ENCODE results near the gene ACRBP. TPM values are rescaled to one million over a fixed set of nuclear protein-coding genes. Genes with fewer than 3 reads are reported as not detected.

Gene ACRBP
- total and polyA plus RNA-seq, 5 donors = 0.50 to 2.1 (median 1.1) TPM

DNA sequence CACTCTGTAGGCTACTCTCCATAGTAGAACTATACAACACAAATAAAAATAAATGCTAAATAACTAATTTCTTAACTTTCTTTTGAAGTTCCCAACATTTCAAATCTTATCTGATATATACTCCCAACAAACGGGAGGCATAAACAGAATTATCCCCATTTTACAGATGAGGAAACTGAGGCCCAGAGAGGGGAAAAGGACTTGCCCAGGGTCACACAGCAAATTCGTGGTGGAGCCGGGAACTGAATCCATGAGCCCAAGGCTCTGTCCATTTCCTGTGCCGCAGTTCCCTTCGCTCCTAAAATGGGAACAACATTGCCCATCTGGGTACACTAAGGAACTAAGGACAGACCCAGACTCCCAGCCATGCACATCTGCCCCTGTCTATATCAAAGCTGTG, 29.7 kb upstream of the ACRBP start:
- no peaks in the 10 kb centered on the region for H3K4me1 ChIP-seq (ENCODE audit: control insufficient read depth, insufficient read depth, low read length)
- DNase-seq (no peak), ATAC-seq (no peak)

DNA sequence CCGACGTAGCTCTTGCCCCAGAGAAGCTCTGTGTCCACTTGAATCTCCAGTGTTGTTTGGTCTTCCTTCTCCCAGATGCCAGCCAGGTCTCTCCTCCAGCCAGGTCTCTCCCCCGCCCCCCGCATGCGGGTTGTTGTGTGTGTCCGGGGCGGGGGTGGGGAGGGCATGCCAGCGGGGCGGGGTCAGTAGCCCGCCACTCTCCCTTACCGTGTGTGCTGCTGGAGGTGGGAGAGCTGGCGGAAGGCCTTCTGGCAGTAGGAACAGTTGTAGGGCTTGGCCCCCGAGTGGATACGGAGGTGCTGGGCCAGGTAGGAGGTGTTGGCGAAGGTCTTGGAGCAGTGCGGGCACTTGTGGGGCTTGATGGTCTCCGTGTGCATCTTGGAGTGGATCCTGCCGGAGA, 24.9 kb upstream of the ACRBP start:
- Histone ChIP-seq H3K27me3 (ENCODE audit: control insufficient read depth, insufficient read depth) (no peaks in the 10 kb centered on the region), H3K4me1 (ENCODE audit: control insufficient read depth, insufficient read depth, low read length) (no peaks in the 10 kb centered on the region), H3K4me3 (ENCODE audit: low read length) (no peak overlapping the region), H3K9me3 (ENCODE audit: control insufficient read depth, low read length) (no peaks in the 10 kb centered on the region), H3K27ac (ENCODE audit: low read length) (no peak overlapping the region)
- WGBS = 86% methylated on average over 18 of the region's 18 CpGs
- intact Hi-C loops (cut with DNase I) = no loop called here
- DNase-seq (no peak), ATAC-seq (no peak)

More for the DNA sequence above, 29.7 kb upstream of the ACRBP start:
- H3K27me3 ChIP-seq (ENCODE audit: control insufficient read depth, insufficient read depth) = no peaks in the 10 kb centered on the region
- H3K27ac ChIP-seq (ENCODE audit: low read length) = no peak overlapping the region
- no peaks in the 10 kb centered on the region for H3K9me3 ChIP-seq (ENCODE audit: control insufficient read depth, low read length)
- intact Hi-C loops (cut with DNase I) = no loop called here
- 92% methylated on average over 5 of the region's 5 CpGs for WGBS
- H3K4me3 ChIP-seq (ENCODE audit: low read length) = no peak overlapping the region

DNA sequence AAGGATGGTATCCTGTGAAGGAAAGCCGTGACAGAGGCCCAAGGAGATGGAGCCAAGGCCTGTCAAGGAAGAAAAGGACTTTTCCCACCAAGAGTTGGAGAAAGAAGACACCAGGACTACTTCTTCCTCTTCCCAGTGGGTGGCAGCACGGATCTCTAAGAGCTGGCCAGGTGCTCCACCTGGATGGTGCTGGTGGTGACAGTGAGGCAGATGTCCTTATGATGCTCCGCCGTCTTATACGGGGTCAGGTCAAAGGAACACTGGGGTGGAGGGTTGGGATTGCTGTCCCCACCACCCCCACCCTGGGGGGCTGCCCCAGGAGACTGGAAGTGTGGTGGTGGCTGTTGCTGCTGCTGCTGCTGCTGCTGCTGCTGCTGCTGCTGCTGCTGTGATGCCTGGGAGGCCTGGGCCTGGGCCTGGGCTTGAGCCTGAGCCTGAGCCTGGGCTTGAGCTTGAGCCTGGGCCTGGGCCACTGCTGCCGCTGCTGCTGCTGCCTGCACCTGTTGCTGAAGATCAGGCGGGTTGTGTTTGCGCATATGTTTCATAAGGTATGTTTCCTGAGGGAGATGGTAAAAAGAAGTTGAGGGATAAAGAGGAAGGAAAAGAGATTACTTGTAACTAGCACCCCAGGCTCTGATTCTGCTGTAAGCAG, 20.5 kb upstream of the ACRBP start:
- H3K4me3 ChIP-seq (ENCODE audit: low read length) = no peak overlapping the region
- no peak for DNase-seq
- no peaks in the 10 kb centered on the region for H3K9me3 ChIP-seq (ENCODE audit: control insufficient read depth, low read length)
- intact Hi-C loops (cut with DNase I) = no loop called here
- ATAC-seq = no peak
- no peak overlapping the region for H3K27ac ChIP-seq (ENCODE audit: low read length)
- WGBS = 82% methylated on average over 8 of the region's 8 CpGs
- no peaks in the 10 kb centered on the region for H3K4me1 ChIP-seq (ENCODE audit: control insufficient read depth, insufficient read depth, low read length)
- no peaks in the 10 kb centered on the region for H3K27me3 ChIP-seq (ENCODE audit: control insufficient read depth, insufficient read depth)

DNA sequence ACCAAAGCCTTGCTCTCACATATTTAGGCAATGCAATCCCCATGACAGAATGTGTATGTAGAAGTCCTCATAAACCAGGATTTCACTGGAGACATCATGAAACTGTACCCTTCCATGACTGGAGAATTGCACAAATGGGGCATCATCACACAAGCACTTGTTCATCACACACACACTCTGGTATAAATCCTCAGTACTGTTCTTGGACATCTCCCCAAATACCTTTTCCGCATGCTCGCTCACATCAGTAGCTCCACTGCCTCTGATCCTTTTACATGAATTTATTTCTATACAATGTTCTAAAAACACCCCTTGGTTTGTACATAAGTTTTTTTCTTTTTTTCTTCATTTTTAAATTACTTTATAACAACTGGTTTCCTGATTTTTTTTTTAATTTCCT, 19.0 kb upstream of the ACRBP start:
- no peak for ATAC-seq
- H3K27me3 ChIP-seq (ENCODE audit: control insufficient read depth, insufficient read depth) = no peaks in the 10 kb centered on the region
- no peak for DNase-seq
- no peak overlapping the region for H3K4me3 ChIP-seq (ENCODE audit: low read length)
- no peaks in the 10 kb centered on the region for H3K4me1 ChIP-seq (ENCODE audit: control insufficient read depth, insufficient read depth, low read length)
- H3K9me3 ChIP-seq (ENCODE audit: control insufficient read depth, low read length) = no peaks in the 10 kb centered on the region
- H3K27ac ChIP-seq (ENCODE audit: low read length) = no peak overlapping the region
- intact Hi-C loops (cut with DNase I) = no loop called here
- 95% methylated on average over 2 of the region's 2 CpGs for WGBS

DNA sequence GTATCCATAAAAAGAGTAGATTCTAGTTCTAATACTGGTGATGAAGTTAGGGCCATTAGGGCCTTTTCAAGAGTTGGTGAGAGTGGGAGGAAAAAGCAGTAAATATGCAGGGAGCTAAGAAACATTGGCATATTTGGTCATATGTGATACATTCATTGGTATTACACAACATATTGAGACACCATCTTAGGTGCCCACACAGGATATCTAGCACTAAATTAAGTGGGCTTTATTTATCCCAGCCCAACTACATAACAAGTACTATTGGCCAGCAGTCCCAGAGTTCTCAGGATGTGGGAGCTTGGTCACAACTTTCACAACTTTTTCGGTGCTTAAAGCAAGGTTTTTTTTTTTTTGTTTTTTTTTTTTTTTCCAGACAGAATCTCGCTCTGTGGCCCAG, 17.7 kb upstream of the ACRBP start:
- DNase-seq = no peak
- Histone ChIP-seq H3K4me1 (ENCODE audit: control insufficient read depth, insufficient read depth, low read length) (no peaks in the 10 kb centered on the region), H3K4me3 (ENCODE audit: low read length) (no peak overlapping the region), H3K9me3 (ENCODE audit: control insufficient read depth, low read length) (no peaks in the 10 kb centered on the region), H3K27me3 (ENCODE audit: control insufficient read depth, insufficient read depth) (no peaks in the 10 kb centered on the region), H3K27ac (ENCODE audit: low read length) (no peak overlapping the region)
- 68% methylated on average over 2 of the region's 2 CpGs for WGBS
- ATAC-seq = no peak
- intact Hi-C loops (cut with DNase I) = no loop called here

DNA sequence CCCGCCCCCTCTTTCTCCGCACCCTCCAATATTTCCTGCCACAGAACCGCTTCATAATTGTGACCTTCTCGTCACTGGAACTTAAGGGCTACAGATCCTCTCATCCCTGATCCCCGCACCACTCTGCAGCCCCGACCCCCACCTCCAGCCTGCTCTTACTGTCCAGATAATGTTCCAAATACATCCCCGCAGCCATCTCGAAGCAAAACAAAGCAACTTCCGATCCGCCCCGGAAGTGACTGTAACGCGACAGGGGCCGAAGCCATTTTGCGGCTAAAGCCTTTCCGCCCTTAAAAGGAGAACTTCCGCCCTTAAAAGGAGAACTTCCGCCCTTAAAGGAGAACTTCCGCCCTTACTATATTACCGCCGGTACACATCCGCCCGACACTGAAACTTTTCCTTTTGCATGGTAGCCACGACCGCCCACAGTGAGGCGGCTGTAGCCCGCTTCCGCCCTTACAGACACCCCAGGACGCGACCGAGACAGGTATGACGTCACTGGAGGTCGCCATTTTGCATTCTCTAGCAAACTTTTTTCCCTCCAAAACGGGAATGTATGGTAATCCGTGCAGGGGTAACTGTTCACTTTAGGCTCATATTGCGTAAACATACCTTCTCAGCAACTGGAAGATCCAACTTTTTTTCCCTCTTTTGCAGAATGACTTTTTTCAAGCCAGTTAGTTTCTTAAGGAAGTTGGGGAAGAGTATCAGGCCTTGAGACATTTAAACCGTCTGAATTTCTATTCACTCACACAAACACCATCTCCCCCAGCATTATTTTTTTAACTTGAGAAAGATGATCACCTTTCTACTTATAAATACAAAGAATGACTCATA, 15.9 kb upstream of the ACRBP start, which contains the start of gene ING4:
TSS of gene ING4 (minus strand) at position 214 of the 837 bp plus-strand sequence. CDS start at position 196, 18 bp downstream.
- intact Hi-C loops (cut with DNase I) = loop anchor here in 1 of 4 donors (2.0 kb wide), 1 partner anchor 26 kb away; the partner anchor contains the start of gene ZNF384
- DNase-seq = peak; percentile 98 to 99 (median 98)
- H3K9me3 ChIP-seq (ENCODE audit: control insufficient read depth, low read length) = no peaks in the 10 kb centered on the region
- H3K4me3 ChIP-seq (ENCODE audit: low read length) = peak within 1 kb of the TSS; percentile 92
- H3K27me3 ChIP-seq (ENCODE audit: control insufficient read depth, insufficient read depth) = no peaks in the 10 kb centered on the region
- no peaks in the 10 kb centered on the region for H3K4me1 ChIP-seq (ENCODE audit: control insufficient read depth, insufficient read depth, low read length)
- peak; percentile 100 for ATAC-seq
- 2% methylated on average over 37 of the region's 37 CpGs for WGBS
- H3K27ac ChIP-seq (ENCODE audit: low read length) = peak within 1 kb of the TSS; percentile 85

DNA sequence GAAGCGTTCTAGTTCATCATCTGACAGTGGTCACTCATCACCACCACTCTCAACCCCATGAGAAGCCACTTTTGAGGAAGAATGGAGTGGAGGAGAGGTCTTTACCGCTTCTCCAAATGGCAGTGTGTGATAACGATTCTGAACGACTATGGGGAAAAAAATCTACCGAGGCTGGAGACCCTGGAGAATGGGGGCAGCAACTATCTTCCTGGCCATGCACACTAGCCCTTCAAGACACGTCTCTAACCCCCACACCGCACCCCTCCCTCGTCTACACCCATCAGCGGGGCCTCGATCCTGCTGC, 15.3 kb upstream of the ACRBP start:
- ATAC-seq (peak; percentile 54 to 57), DNase-seq (no peak)
- Histone ChIP-seq H3K9me3 (ENCODE audit: control insufficient read depth, low read length) (no peaks in the 10 kb centered on the region), H3K27ac (ENCODE audit: low read length) (peak overlapping the region; percentile 85), H3K4me3 (ENCODE audit: low read length) (peak overlapping the region; percentile 92), H3K4me1 (ENCODE audit: control insufficient read depth, insufficient read depth, low read length) (no peaks in the 10 kb centered on the region), H3K27me3 (ENCODE audit: control insufficient read depth, insufficient read depth) (no peaks in the 10 kb centered on the region)
- WGBS = 2% methylated on average over 10 of the region's 10 CpGs
- intact Hi-C loops (cut with DNase I) = loop anchor here in 1 of 4 donors (2.0 kb wide), 1 partner anchor 26 kb away; the partner anchor contains the start of gene ZNF384

DNA sequence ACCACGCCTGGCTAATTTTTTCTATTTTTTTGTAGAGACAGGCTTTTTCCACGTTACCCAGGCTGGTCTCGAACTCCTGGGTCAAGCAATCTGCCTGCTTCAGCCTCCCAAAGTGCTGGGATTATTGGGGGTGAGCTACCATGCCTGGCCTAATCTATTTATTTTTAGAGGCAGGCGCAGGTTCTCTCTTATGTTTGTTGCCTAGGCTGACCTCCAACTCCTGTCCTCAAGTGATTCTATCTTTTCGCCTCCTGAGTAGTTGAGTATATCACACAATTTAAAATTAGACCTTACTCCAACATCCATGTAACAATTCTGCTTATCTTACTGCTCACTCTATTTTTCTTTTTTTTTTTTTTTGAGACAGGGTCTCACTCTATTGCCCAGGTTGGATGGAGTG, 6.8 kb upstream of the ACRBP start:
- H3K27me3 ChIP-seq (ENCODE audit: control insufficient read depth, insufficient read depth) = no peaks in the 10 kb centered on the region
- no peaks in the 10 kb centered on the region for H3K4me1 ChIP-seq (ENCODE audit: control insufficient read depth, insufficient read depth, low read length)
- ATAC-seq (peak; percentile 21 to 37), DNase-seq (no peak)
- WGBS = 71% methylated on average over 5 of the region's 5 CpGs
- H3K4me3 ChIP-seq (ENCODE audit: low read length) = no peak overlapping the region
- no peaks in the 10 kb centered on the region for H3K9me3 ChIP-seq (ENCODE audit: control insufficient read depth, low read length)
- H3K27ac ChIP-seq (ENCODE audit: low read length) = peak overlapping the region; percentile 88
- intact Hi-C loops (cut with DNase I) = no loop called here

DNA sequence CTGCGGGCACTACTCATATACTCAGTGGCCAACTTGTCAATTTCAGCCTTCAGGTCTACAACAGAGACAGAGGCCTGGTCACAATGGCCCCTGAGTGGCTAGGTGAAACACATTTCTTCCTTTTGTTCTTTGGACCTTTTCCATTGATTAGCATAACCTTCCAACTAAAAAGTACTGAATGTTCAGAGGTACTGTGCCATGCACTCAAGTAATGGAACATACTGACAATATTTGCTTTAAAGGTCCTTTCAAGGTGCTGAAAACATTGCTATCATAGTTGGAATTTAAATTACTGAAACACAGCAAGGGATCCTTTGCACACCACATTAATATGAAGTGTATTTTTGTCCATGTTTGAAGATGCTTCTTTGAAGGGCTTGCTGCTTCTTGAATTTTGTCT, 6.1 kb upstream of the ACRBP start:
- WGBS = 98% methylated on average over 1 of the region's 1 CpG
- ATAC-seq = peak; percentile 9 to 12
- intact Hi-C loops (cut with DNase I) = no loop called here

DNA sequence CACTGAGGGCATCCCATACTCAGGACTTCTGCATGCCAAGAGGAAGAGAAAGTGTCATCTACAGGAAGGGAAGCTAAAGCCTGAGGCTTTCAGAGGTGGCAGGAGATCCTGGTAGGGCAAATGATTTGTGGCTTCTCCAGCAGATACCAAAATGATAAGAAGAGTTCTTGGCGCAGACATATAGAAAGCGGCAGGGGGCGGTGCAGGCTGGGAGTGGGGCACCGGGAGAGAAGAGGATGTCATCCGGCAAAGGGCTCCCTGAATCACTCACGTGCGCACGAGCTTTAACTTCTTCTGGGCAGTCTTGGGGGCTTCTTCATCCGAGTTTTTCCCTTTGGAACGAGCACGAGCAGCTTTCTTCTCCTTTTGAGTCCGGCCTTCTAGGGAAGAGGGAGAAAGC, 5.2 kb upstream of the ACRBP start:
- ATAC-seq (no peak), DNase-seq (no peak)
- Histone ChIP-seq H3K4me3 (ENCODE audit: low read length) (no peak overlapping the region), H3K27ac (ENCODE audit: low read length) (no peak overlapping the region), H3K27me3 (ENCODE audit: control insufficient read depth, insufficient read depth) (no peaks in the 10 kb centered on the region), H3K4me1 (ENCODE audit: control insufficient read depth, insufficient read depth, low read length) (no peaks in the 10 kb centered on the region), H3K9me3 (ENCODE audit: control insufficient read depth, low read length) (no peaks in the 10 kb centered on the region)
- WGBS = 90% methylated on average over 12 of the region's 12 CpGs
- intact Hi-C loops (cut with DNase I) = no loop called here

More for the DNA sequence above, 6.1 kb upstream of the ACRBP start:
- no peaks in the 10 kb centered on the region for H3K4me1 ChIP-seq (ENCODE audit: control insufficient read depth, insufficient read depth, low read length)
- peak overlapping the region; percentile 88 for H3K27ac ChIP-seq (ENCODE audit: low read length)
- no peaks in the 10 kb centered on the region for H3K9me3 ChIP-seq (ENCODE audit: control insufficient read depth, low read length)
- H3K4me3 ChIP-seq (ENCODE audit: low read length) = no peak overlapping the region
- no peak for DNase-seq
- no peaks in the 10 kb centered on the region for H3K27me3 ChIP-seq (ENCODE audit: control insufficient read depth, insufficient read depth)

DNA sequence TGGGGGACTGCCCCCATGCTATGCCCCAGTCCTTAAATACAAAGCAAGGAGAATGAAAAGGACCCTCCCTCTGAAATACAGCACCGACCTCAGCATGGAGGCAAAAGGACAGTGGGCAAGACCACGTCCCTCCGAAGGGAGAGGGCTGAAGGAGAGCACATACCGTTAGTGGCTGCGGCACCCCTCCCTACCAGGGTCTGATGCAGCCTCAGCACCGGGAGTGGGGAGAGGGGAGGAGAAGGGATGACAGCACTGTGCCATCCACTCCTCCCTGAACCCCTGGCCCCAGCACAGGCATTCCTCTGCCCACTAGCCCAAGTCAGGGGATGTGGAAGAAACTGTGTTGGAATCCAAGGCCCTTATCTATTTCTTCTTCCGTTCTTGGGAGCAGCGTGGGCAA, 3.6 kb upstream of the ACRBP start:
- no peak for DNase-seq
- H3K9me3 ChIP-seq (ENCODE audit: control insufficient read depth, low read length) = no peaks in the 10 kb centered on the region
- H3K27me3 ChIP-seq (ENCODE audit: control insufficient read depth, insufficient read depth) = no peaks in the 10 kb centered on the region
- ATAC-seq = no peak
- no peaks in the 10 kb centered on the region for H3K4me1 ChIP-seq (ENCODE audit: control insufficient read depth, insufficient read depth, low read length)
- intact Hi-C loops (cut with DNase I) = no loop called here
- WGBS = 86% methylated on average over 8 of the region's 8 CpGs
- H3K27ac ChIP-seq (ENCODE audit: low read length) = no peak overlapping the region
- H3K4me3 ChIP-seq (ENCODE audit: low read length) = no peak overlapping the region

All from right cardiac atrium (tissue), 5 donors.